H9 (cell line): ENCODE data around the gene HSPA9. TPM values are rescaled to one million over a fixed set of nuclear protein-coding genes. Genes with fewer than 3 reads are reported as not detected.
A peak's percentile ranks its signal among the peaks of the same experiment; 100 is the strongest.

ENCODE experiments used
- DNase-seq: peaks from one replicate; pipeline ENCODE4 v3.0.0-alpha.2; 2017
- H2AFZ ChIP-seq: one replicate; pipeline ENCODE4 v1.6.1; 2013; ENCODE audit warnings: mild to moderate bottlenecking, low read length, control low read depth, moderate library complexity
- H2AK5ac ChIP-seq: 2 replicates; pipeline ENCODE4 v1.6.1; 2013; ENCODE audit warnings: low read length, control low read depth, mixed read lengths; ENCODE audit not compliant: insufficient read length
- H2BK120ac ChIP-seq: one replicate; pipeline ENCODE4 v1.6.1; 2013; ENCODE audit warnings: low read depth, mild to moderate bottlenecking, low read length, control low read depth, inconsistent platforms; ENCODE audit not compliant: poor library complexity, severe bottlenecking
- H2BK12ac ChIP-seq: 2 replicates; pipeline ENCODE4 v1.6.1; 2013; ENCODE audit warnings: low read length, control low read depth, mixed read lengths, low read depth; ENCODE audit not compliant: insufficient read length
- H2BK15ac ChIP-seq: 2 replicates; pipeline ENCODE4 v1.6.1; 2013; ENCODE audit warnings: low read depth, low read length, control low read depth
- H2BK20ac ChIP-seq: one replicate; pipeline ENCODE4 v1.6.1; 2013; ENCODE audit warnings: low read depth, mild to moderate bottlenecking, low read length, control low read depth, inconsistent platforms; ENCODE audit not compliant: poor library complexity, severe bottlenecking
- H2BK5ac ChIP-seq: 2 replicates; pipeline ENCODE4 v1.6.1; 2013; ENCODE audit warnings: low read length, control low read depth, mixed read lengths; ENCODE audit not compliant: insufficient read length
- H3K14ac ChIP-seq: 2 replicates; pipeline ENCODE4 v1.6.1; 2013; ENCODE audit warnings: low read length, control low read depth; ENCODE audit not compliant: insufficient read depth
- H3K18ac ChIP-seq: 2 replicates; pipeline ENCODE4 v1.6.1; 2013; ENCODE audit warnings: low read depth, mild to moderate bottlenecking, mixed read lengths, low read length, control low read depth; ENCODE audit not compliant: insufficient read length
- H3K23ac ChIP-seq: 2 replicates; pipeline ENCODE4 v1.6.1; 2013; ENCODE audit warnings: low read length, control low read depth, mixed read lengths, low read depth; ENCODE audit not compliant: insufficient read length
- H3K23me2 ChIP-seq: 2 replicates; pipeline ENCODE4 v1.6.1; 2013; ENCODE audit warnings: low read depth, mild to moderate bottlenecking, mixed read lengths, low read length, control low read depth; ENCODE audit not compliant: insufficient read length, poor library complexity, severe bottlenecking
- H3K27ac ChIP-seq: 2 replicates; pipeline ENCODE4 v1.5.1; 2013; ENCODE audit warnings: low read length, control low read depth, mixed read lengths, low read depth; ENCODE audit not compliant: insufficient read length
- H3K27me3 ChIP-seq: 2 replicates; pipeline ENCODE4 v1.6.1; 2013; ENCODE audit warnings: low read length, control low read depth, inconsistent platforms; ENCODE audit not compliant: insufficient read depth
- H3K4ac ChIP-seq: 2 replicates; pipeline ENCODE4 v1.6.1; 2013; ENCODE audit warnings: low read depth, mild to moderate bottlenecking, control low read depth, inconsistent platforms, low read length, moderate library complexity
- H3K4me1 ChIP-seq: 2 replicates; pipeline ENCODE4 v1.6.1; 2013; ENCODE audit warnings: low read length, control low read depth, inconsistent platforms; ENCODE audit not compliant: insufficient read depth
- H3K4me2 ChIP-seq: 2 replicates; pipeline ENCODE4 v1.6.1; 2013; ENCODE audit warnings: low read length, control low read depth, mixed read lengths; ENCODE audit not compliant: insufficient read length, insufficient read depth
- H3K56ac ChIP-seq: 2 replicates; pipeline ENCODE4 v1.6.1; 2013; ENCODE audit warnings: low read depth, mild to moderate bottlenecking, mixed read lengths, low read length, control low read depth; ENCODE audit not compliant: insufficient read length
- H3K79me1 ChIP-seq: 2 replicates; pipeline ENCODE4 v1.6.1; 2013; ENCODE audit warnings: low read depth, mild to moderate bottlenecking, moderate library complexity, low read length, control low read depth, inconsistent platforms; ENCODE audit not compliant: insufficient read depth, poor library complexity, severe bottlenecking
- H3K79me2 ChIP-seq: 2 replicates; pipeline ENCODE4 v1.6.1; 2013; ENCODE audit warnings: low read length, control low read depth, inconsistent platforms; ENCODE audit not compliant: insufficient read depth
- H3K9ac ChIP-seq: 2 replicates; pipeline ENCODE4 v1.6.1; 2013; ENCODE audit warnings: low read length, control low read depth, mixed read lengths; ENCODE audit not compliant: insufficient read length; ENCODE audit errors: extremely low read depth
- H3K9me3 ChIP-seq: one replicate; pipeline ENCODE4 v1.6.1; 2013; ENCODE audit warnings: low read depth, low read length, inconsistent platforms; ENCODE audit not compliant: control insufficient read depth
- H3T11ph ChIP-seq: one replicate; pipeline ENCODE4 v1.6.1; 2013; ENCODE audit warnings: mild to moderate bottlenecking, low read length, control low read depth, inconsistent platforms
- H4K20me1 ChIP-seq: one replicate; pipeline ENCODE4 v1.6.1; 2013; ENCODE audit not compliant: control insufficient read depth, insufficient read length, insufficient read depth
- H4K5ac ChIP-seq: 2 replicates; pipeline ENCODE4 v1.6.1; 2013; ENCODE audit warnings: low read depth, mild to moderate bottlenecking, mixed read lengths, low read length, control low read depth; ENCODE audit not compliant: insufficient read length
- H4K8ac ChIP-seq: replicated peaks from 2 replicates; pipeline ENCODE4 v1.6.1; 2013; ENCODE audit warnings: low read length, control low read depth, mixed read lengths, low read depth; ENCODE audit not compliant: insufficient read length
- H4K91ac ChIP-seq: 2 replicates; pipeline ENCODE4 v1.6.1; 2013; ENCODE audit warnings: low read depth, mild to moderate bottlenecking, moderate library complexity, mixed read lengths, low read length, control low read depth; ENCODE audit not compliant: insufficient read length
- H3K27ac Mint-ChIP-seq, 3 experiments: 2 replicates in 2 of 3; 3 replicates in 1 of 3; pipeline ENCODE4 v1.8.0; 2020 to 2021; ENCODE audit warnings: mixed read lengths in 3 of 3, mild to moderate bottlenecking in 1 of 3, moderate library complexity in 1 of 3
- H3K27me3 Mint-ChIP-seq: 2 replicates; pipeline ENCODE4 v1.8.0; 2021; ENCODE audit warnings: low read depth, mild to moderate bottlenecking, moderate library complexity, mixed read lengths
- H3K36me3 Mint-ChIP-seq, 3 experiments: 2 replicates in 2 of 3; 3 replicates in 1 of 3; pipeline ENCODE4 v1.8.0; 2020 to 2021; ENCODE audit warnings: low read depth in 3 of 3, mixed read lengths in 3 of 3; ENCODE audit not compliant: insufficient read depth in 1 of 3
- H3K4me1 Mint-ChIP-seq, 2 experiments: 2 replicates each; pipeline ENCODE4 v1.8.0; 2020; ENCODE audit warnings: mixed read lengths in 2 of 2
- H3K4me3 Mint-ChIP-seq, 2 experiments: 2 replicates in 1 of 2; 3 replicates in 1 of 2; pipeline ENCODE4 v1.8.0; 2020 to 2021; ENCODE audit warnings: mild to moderate bottlenecking in 2 of 2, mixed read lengths in 2 of 2, moderate library complexity in 1 of 2
- H3K9me3 Mint-ChIP-seq, 2 experiments: 2 replicates in 1 of 2; 3 replicates in 1 of 2; pipeline ENCODE4 v1.8.0; 2020; ENCODE audit warnings: mild to moderate bottlenecking in 2 of 2, mixed read lengths in 2 of 2, moderate library complexity in 1 of 2
- WGBS: extraction: QIAGEN DNeasy Blood & Tissue Kit; methylation state at CpG from one replicate; pipeline ENCODE4 v1.1.7; 2013; ENCODE audit warnings: missing lambda C conversion rate, low lambda C conversion rate, mixed read lengths; ENCODE audit not compliant: insufficient read length; ENCODE audit errors: extremely low coverage; 5-methylcytosine and 5-hydroxymethylcytosine counted together
- total RNA-seq: library from RNA; stranded (reverse); gene quantifications from 2 replicates; pipeline ENCODE4 v1.2.1, GENCODE V29; 2021
- TF ChIP-seq, protein P1 (sequence below): fragments of 200-600 bp; sonication (generic); conservative IDR thresholded peaks from 3 replicates; pipeline ENCODE4 v1.8.0; 2021; ENCODE audit warnings: antibody characterized with exemption, mild to moderate bottlenecking

The HSPA9 gene
- total RNA-seq, 1 experiment from 2014 or later = 397 TPM

DNA sequence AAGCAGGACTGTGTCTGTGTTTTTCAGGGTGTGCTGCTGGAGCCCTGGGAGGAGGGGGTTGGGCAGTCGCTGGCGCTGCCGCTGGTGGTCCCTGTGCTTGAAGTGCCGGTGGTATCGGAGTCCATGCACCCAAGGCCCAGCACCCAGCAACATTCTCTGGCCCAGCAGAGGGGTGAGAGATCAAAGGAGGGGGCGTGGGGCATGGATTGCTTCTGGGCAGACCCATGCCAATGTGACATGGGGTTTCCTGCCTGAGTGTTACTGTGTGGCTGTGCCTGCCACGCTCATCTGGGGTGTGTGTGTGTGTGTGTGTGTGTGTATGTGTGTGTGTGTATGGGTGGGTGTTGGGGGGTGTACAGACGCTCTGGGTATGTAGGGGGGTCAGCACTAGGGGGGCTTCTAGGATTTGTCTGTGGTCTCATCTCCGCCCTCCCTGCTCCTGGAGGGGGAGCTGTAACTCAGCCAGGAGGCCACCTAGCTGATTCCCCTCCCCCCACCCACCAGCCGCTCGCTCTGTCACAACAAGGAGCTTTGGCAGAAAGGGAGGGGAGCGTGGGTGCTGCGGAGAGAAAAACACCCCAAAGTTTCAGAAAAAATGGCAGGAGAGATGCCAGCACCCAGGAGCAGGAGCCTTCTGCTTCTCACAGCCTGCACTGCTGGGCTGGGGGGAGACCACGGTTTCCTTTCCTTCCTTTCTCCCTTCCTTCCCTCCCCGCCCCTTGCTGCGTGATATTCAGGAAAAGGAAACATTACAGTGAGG lies 35.9 kb upstream of the HSPA9 start:
- H2BK15ac ChIP-seq = no peak overlapping the region
- TF ChIP-seq, protein P1, sequence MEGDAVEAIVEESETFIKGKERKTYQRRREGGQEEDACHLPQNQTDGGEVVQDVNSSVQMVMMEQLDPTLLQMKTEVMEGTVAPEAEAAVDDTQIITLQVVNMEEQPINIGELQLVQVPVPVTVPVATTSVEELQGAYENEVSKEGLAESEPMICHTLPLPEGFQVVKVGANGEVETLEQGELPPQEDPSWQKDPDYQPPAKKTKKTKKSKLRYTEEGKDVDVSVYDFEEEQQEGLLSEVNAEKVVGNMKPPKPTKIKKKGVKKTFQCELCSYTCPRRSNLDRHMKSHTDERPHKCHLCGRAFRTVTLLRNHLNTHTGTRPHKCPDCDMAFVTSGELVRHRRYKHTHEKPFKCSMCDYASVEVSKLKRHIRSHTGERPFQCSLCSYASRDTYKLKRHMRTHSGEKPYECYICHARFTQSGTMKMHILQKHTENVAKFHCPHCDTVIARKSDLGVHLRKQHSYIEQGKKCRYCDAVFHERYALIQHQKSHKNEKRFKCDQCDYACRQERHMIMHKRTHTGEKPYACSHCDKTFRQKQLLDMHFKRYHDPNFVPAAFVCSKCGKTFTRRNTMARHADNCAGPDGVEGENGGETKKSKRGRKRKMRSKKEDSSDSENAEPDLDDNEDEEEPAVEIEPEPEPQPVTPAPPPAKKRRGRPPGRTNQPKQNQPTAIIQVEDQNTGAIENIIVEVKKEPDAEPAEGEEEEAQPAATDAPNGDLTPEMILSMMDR = peak; percentile 45; the same call in 2 of the 3 replicates
- H2AK5ac ChIP-seq = no peak overlapping the region
- peaks cover 2% of the 10 kb centered on the region; the same call in 1 of the 2 replicates for H3K4me1 ChIP-seq
- no peak overlapping the region for H4K91ac ChIP-seq
- no peak overlapping the region for H3K4ac ChIP-seq
- Mint-ChIP-seq H3K36me3 (no peaks in the 10 kb centered on the region), H3K4me3 (peak overlapping the region; percentile 58 to 59), H3K4me1 (peaks cover 20 to 22% of the 10 kb centered on the region in 2 experiments), H3K9me3 (no peaks in the 10 kb centered on the region), H3K27ac (peak overlapping the region in 2 of 3 experiments; percentile 61 to 94; a peak in 5 of 7 replicates), H3K27me3 (no peaks in the 10 kb centered on the region)
- peak; percentile 74 for DNase-seq
- H3K79me2 ChIP-seq = no peaks in the 10 kb centered on the region
- H3K9ac ChIP-seq = peak overlapping the region; percentile 33
- peak overlapping the region; percentile 79 for H2AFZ ChIP-seq
- no CpG with 5 or more reads among the region's 16 CpGs for WGBS
- peak overlapping the region; percentile 83 for H3K4me2 ChIP-seq
- no peaks in the 10 kb centered on the region for H3K9me3 ChIP-seq
- peaks cover 12% of the 10 kb centered on the region for H3K23me2 ChIP-seq
- H3K14ac ChIP-seq = peak overlapping the region; percentile 7; the same call in 1 of the 2 replicates
- no peaks in the 10 kb centered on the region for H4K20me1 ChIP-seq
- H4K5ac ChIP-seq = no peak overlapping the region
- H2BK20ac ChIP-seq = no peak overlapping the region
- H2BK12ac ChIP-seq = no peak overlapping the region
- H4K8ac ChIP-seq = no peak overlapping the region
- no peak overlapping the region for H3K27ac ChIP-seq
- no peaks in the 10 kb centered on the region for H3K79me1 ChIP-seq
- H3K27me3 ChIP-seq = no peaks in the 10 kb centered on the region
- H2BK5ac ChIP-seq = no peak overlapping the region
- no peak overlapping the region for H3T11ph ChIP-seq
- no peak overlapping the region for H3K23ac ChIP-seq
- no peak overlapping the region for H2BK120ac ChIP-seq
- H3K56ac ChIP-seq = no peak overlapping the region
- H3K18ac ChIP-seq = no peak overlapping the region
